Gastroesophageal sphincter (tissue), 3 donors: ENCODE measurements around the gene PHLPP1.

Experiments used
- POLR2AphosphoS5 ChIP-seq: sonication (generic); formaldehyde crosslinking; IDR thresholded peaks from one replicate; pipeline ENCODE4 v1.6.1; 2017; ENCODE audit warnings: antibody characterized with exemption
- TF ChIP-seq, protein P1 (sequence below), 4 experiments: fragments of 200-600 bp in 2 of 4; fragments of 450-650 bp in 2 of 4; sonication (generic) in 1 of 4; IDR thresholded peaks; one replicate each; pipeline ENCODE4 v1.5.1; 2017 to 2019; ENCODE audit warnings: antibody characterized with exemption in 4 of 4, mild to moderate bottlenecking in 2 of 4, moderate library complexity in 2 of 4

DNA sequence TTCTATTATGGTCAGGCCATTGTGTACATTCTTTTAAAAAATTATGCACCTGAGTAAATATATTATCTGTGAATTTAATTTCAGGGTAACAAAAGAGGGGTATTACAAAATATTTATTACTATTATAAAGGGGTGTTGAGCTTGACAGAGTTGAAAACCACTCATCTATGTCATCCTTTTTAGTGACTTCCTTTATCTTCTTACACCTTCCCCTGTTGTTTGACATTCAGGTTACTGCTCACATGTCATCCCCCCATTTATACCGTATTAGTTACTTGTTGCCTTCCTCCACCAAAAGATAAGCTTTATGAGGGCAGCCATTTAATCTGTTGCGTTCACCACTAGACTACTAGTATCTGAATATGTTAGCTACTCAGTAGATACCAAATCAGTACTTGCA lies 313.0 kb downstream of the PHLPP1 start:
- no peak for TF ChIP-seq POLR2AphosphoS5
- TF ChIP-seq, protein P1, sequence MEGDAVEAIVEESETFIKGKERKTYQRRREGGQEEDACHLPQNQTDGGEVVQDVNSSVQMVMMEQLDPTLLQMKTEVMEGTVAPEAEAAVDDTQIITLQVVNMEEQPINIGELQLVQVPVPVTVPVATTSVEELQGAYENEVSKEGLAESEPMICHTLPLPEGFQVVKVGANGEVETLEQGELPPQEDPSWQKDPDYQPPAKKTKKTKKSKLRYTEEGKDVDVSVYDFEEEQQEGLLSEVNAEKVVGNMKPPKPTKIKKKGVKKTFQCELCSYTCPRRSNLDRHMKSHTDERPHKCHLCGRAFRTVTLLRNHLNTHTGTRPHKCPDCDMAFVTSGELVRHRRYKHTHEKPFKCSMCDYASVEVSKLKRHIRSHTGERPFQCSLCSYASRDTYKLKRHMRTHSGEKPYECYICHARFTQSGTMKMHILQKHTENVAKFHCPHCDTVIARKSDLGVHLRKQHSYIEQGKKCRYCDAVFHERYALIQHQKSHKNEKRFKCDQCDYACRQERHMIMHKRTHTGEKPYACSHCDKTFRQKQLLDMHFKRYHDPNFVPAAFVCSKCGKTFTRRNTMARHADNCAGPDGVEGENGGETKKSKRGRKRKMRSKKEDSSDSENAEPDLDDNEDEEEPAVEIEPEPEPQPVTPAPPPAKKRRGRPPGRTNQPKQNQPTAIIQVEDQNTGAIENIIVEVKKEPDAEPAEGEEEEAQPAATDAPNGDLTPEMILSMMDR (IDR thresholded peaks at IDR 0.05): no peak
